Stimulated activated naive CD4-positive, alpha-beta T cell treated with Interleukin-2 at 50 U/mL for 16 hours (primary cell): ENCODE data around the gene DDRGK1.
"Not testable (repeated sequence)": the region's sequence is repeated elsewhere in the genome, so short reads cannot be mapped to it uniquely, and the experiment has no call there.

Experiments
- DNase-seq: peaks from one replicate; lab custom pipeline; 2025; lab: John Stamatoyannopoulos, UW

Gene DDRGK1

GRCh38 chr20:3164763-3165410 lies 39.6 kb downstream of the DDRGK1 start:
- no peak for DNase-seq

DNA sequence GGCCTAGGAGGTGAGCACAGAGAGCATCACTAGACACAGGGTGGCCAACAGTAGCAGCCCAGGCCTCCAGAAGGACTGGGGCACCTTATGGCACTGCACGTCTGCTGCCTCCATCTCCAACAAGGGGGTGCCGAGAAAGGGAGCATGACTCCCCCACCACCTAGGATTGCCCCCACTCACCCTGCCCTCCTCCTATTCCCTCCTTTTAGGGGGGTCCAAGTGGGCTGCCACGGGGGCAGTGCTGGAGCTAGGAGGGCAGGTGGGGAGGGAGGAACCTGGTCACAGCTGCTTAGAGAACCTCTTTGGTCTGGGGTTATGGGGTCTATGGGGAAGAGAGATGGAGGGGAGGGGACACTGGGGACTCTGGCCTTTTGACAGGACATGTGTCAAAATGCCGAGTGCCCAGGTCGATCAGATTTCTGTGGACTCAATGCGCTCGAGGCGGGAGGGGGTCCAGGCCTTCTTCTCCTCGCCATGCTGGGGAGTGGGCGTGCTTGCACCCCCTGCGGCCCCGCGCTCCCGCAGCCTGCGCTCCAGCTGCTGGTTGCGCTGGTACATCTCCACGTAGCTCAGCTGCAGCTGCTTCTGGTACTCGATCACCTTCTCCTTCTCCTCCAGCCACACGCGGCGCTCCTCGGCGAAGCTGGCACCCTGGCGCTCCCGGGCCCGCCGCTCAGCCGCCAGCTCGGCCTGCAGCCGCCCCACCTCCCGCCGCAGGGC lies 40.3 kb downstream of the DDRGK1 start:
- no peak for DNase-seq

GRCh38 chr20:3163099-3164042 lies 41.1 kb downstream of the DDRGK1 start:
- no peak for DNase-seq

DNA sequence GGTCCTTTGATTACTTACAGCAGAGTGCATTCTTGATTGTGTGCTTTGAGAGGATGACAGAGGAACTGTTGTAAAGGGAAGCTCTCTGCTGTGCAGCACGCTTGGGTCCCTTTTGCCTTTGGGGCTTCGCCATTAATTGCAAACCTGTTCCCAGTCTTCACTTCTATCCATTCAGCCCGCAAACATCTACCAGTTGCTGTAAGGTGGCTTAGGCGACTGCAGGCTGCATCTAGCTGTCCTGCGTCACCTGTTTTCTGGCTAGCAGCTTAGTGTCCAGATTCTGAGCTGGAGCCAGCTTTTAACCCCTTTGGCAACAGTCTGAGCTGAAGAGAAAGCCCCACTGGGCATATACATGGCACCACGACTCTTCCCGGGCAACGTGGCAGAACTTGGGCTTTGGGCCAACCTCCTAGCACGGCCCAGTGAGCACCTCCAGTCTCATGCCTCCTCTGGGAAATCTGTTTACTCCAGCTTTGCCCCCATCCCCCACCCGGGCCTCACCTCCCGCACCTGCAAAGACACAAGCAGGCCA lies 42.3 kb downstream of the DDRGK1 start:
- DNase-seq, result no peak

GRCh38 chr20:3161316-3162079 lies 43.0 kb downstream of the DDRGK1 start:
- no peak for DNase-seq

DNA sequence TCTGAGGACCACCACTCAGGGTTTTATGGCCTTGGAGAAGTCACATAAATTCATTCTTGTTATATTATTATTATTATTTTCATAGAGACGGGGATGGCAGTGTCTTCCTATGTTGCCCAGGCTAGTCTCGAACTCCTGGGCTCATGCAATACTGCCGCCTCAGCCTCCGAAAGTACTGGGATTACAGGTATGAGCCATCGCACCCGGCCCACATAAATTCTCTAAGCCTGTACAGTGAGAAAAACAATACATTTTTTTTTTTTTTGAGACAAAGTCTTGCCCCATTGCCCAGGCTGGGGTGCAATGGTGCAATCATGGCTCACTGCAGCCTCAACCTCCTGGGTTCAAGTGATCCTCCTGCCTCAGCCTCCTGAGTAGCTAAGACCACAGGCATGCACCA lies 44.1 kb downstream of the DDRGK1 start:
- DNase-seq, result no peak

DNA sequence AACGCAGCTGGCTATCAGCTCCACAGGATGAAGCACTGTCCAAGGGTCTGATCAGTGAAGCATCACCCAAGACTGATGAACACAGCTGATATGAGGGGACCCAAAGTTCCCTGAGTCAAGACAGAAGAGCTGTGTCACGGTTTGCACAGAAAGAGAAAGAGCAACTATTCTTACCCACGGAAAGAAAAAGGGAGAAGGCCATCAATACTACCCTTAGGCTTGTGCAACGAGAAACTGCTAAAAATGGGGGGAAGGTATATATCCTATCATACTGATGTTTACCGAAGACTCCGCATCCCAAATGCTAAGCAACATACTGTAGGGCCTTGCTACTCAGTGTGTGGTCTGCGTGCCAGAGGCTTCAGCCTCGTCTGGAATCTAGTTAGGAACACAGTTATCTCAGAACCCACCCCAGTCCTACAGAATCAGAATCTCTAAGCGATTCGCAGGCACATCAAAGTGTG lies 45.5 kb downstream of the DDRGK1 start:
- no peak for DNase-seq

- DNase-seq, result no peak
Observed at GRCh38 chr20:3157817-3158216, 46.7 kb downstream of the DDRGK1 start.

GRCh38 chr20:3156811-3157619 lies 47.5 kb downstream of the DDRGK1 start:
- no peak for DNase-seq

- not testable (repeated sequence) for DNase-seq
Observed at GRCh38 chr20:3152057-3152644, 52.3 kb downstream of the DDRGK1 start.

- no peak for DNase-seq
Observed at GRCh38 chr20:3150908-3151307, 53.6 kb downstream of the DDRGK1 start.

DNA sequence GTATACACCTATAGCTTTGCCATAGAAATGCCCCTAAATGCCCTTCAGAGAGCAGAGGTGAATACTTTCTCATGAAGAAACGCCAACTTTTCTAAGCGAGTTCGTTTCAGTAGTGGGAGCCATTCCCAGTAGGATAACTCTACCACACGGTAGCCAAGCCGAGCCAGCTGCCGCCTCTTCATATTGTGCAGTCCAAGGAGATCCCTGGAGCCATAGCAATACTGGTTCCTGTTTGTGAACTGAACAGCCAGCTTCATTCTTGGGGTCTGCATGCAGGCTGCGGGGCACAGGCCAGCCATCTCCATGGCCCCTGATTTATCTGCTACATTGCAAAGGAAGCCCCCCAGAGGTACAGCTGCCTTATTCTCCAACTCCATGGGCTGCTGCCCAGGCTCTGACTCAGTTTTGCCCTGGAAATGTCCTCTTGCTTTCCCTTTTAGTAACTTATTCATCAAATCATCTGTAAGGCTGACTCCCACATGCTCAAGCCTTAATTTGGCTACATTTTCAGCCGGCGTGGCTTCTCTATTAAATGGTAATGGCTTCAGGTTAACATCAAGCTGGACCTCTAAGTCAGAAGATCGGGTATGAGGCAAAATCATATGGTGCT lies 57.6 kb downstream of the DDRGK1 start:
- DNase-seq, result no peak

DNA sequence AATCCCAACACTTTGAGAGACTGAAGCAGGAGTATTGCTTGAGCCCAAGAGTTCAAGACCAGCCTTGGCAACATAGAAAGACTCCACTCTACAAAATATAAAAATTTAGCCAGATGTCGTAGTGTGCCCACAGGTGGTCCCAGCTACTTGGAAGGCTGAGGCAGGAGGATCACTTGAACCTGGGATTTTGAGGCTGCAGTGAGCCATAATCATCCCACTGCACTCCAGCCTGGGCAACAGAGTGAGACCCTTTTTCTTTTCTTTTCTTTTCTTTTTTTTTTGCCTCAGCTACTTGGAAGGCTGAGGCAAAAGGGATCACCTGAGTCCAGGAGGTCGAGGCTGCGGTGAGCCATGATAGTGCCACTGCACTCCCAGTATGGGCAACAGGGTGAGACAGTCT lies 62.7 kb downstream of the DDRGK1 start:
- DNase-seq, result no peak
